A673 (cell line): ENCODE measurements around the gene NOPCHAP1. TPM values are rescaled to one million over a fixed set of nuclear protein-coding genes. Genes with fewer than 3 reads are reported as not detected.
"Not testable (repeated sequence)": the region's sequence is repeated elsewhere in the genome, so short reads cannot be mapped to it uniquely, and the experiment has no call there.

Experiments
- BruUV-seq: library from RNA; stranded (reverse); fragments of 400-500 nt; replicated peaks from 2 replicates; lab custom pipeline; 2021; lab: Mats Ljungman, UMichigan
- CTCF ChIA-PET: fragments of 300-600 bp; sonication (Branson Sonifier 250); formaldehyde crosslinking; loops from one replicate; lab custom pipeline; 2022; ENCODE audit warnings: antibody characterized with exemption; lab: Charles Lee
- POLR2A ChIA-PET: fragments of 300-600 bp; sonication (Branson Sonifier 250); formaldehyde crosslinking; loops from one replicate; lab custom pipeline; 2022; ENCODE audit warnings: antibody characterized with exemption; ENCODE audit not compliant: low non-redundant PET; lab: Charles Lee
- DNase-seq: peaks from one replicate; pipeline ENCODE4 v3.0.0-alpha.2; 2015; ENCODE audit warnings: low spot score
- H3K27ac ChIP-seq: fragments of 200-600 bp; sonication (generic); 2 replicates; pipeline ENCODE4 v1.5.1; 2016; ENCODE audit warnings: mixed run types, low read depth, mild to moderate bottlenecking, mixed read lengths, antibody characterized with exemption, low read length; ENCODE audit not compliant: poor library complexity, severe bottlenecking
- H3K27me3 ChIP-seq: fragments of 200-600 bp; sonication (generic); replicated peaks from 2 replicates; pipeline ENCODE4 v1.6.1; 2017; ENCODE audit warnings: mixed run types, low read depth, mild to moderate bottlenecking, mixed read lengths, antibody characterized with exemption, low read length; ENCODE audit not compliant: insufficient read depth, poor library complexity
- H3K36me3 ChIP-seq: fragments of 200-600 bp; sonication (generic); 2 replicates; pipeline ENCODE4 v1.6.1; 2016; ENCODE audit warnings: mixed run types, mild to moderate bottlenecking, mixed read lengths, antibody characterized with exemption, low read length; ENCODE audit not compliant: insufficient read depth, poor library complexity, severe bottlenecking
- H3K4me1 ChIP-seq: fragments of 200-600 bp; sonication (generic); 2 replicates; pipeline ENCODE4 v1.6.1; 2017; ENCODE audit warnings: mixed run types, mild to moderate bottlenecking, mixed read lengths, antibody characterized with exemption, low read length; ENCODE audit not compliant: insufficient read depth, poor library complexity, severe bottlenecking
- H3K4me3 ChIP-seq: fragments of 200-600 bp; sonication (generic); 2 replicates; pipeline ENCODE4 v1.5.1; 2016; ENCODE audit warnings: low read depth, mixed run types, mild to moderate bottlenecking, mixed read lengths, low read length; ENCODE audit not compliant: poor library complexity, severe bottlenecking
- H3K9me3 ChIP-seq: fragments of 200-600 bp; sonication (generic); 2 replicates; pipeline ENCODE4 v1.6.1; 2016; ENCODE audit warnings: mixed run types, low read depth, mild to moderate bottlenecking, mixed read lengths, antibody characterized with exemption, low read length; ENCODE audit not compliant: poor library complexity, severe bottlenecking
- CTCF ChIP-seq: fragments of 300-800, 200-600 bp; sonication (generic); conservative IDR thresholded peaks from 2 replicates; pipeline ENCODE4 v1.5.1; 2017; ENCODE audit warnings: low read depth, mild to moderate bottlenecking, antibody characterized with exemption, low read length, moderate library complexity, mixed read lengths
- EZH2 ChIP-seq: fragments of 200-600 bp; sonication (generic); IDR thresholded peaks from 2 replicates; pipeline ENCODE4 v1.6.1; 2017; ENCODE audit warnings: borderline replicate concordance, low read depth, mild to moderate bottlenecking, mixed read lengths, antibody characterized with exemption, low read length; ENCODE audit not compliant: poor library complexity, severe bottlenecking
- intact Hi-C: fragments of 100-400 bp; cut with micrococcal nuclease; formaldehyde crosslinking; loops from one replicate; pipeline ENCODE4 v1.10.0; 2022; ENCODE audit not compliant: unreplicated experiment
- total RNA-seq: library from RNA; stranded (reverse); gene quantifications from 2 replicates; pipeline ENCODE4 v1.2.3, GENCODE V29; 2021

NOPCHAP1 gene
- total RNA-seq, 1 experiment from 2014 or later: 32.5 TPM

- H3K4me1 ChIP-seq: no peaks in the 10 kb centered on the region
- intact Hi-C loops: no loop called here
- H3K27me3 ChIP-seq: peaks cover 9% of the 10 kb centered on the region
- DNase-seq: no peak
- H3K4me3 ChIP-seq: no peak overlapping the region
- POLR2A ChIA-PET: no interaction called here
- H3K27ac ChIP-seq: no peak overlapping the region
- CTCF ChIA-PET: interaction anchor here (0.6 kb wide), 1 partner anchor 16 kb away, joined by 3 read pairs; no protein-coding TSS in a partner anchor
- TF ChIP-seq EZH2 (no peak), CTCF (no peak)
- BruUV-seq: no TSS peak
- H3K36me3 ChIP-seq: no peaks in the 10 kb centered on the region
- no peaks in the 10 kb centered on the region for H3K9me3 ChIP-seq
Measured at GRCh38 chr12:104941454-104941853, 44.7 kb upstream of the NOPCHAP1 start.

- ChIA-PET CTCF (interaction anchor here (0.6 kb wide), 1 partner anchor 439 kb away, joined by 4 read pairs; no protein-coding TSS in a partner anchor), POLR2A (no interaction called here)
- Histone ChIP-seq H3K27me3 (peaks cover 9% of the 10 kb centered on the region), H3K27ac (no peak overlapping the region), H3K4me1 (no peaks in the 10 kb centered on the region), H3K36me3 (no peaks in the 10 kb centered on the region), H3K4me3 (no peak overlapping the region), H3K9me3 (no peaks in the 10 kb centered on the region)
- BruUV-seq: no TSS peak
- no peak for DNase-seq
- intact Hi-C loops: no loop called here
- TF ChIP-seq EZH2 (no peak), CTCF (no peak)
Measured at GRCh38 chr12:104942075-104942474, 44.0 kb upstream of the NOPCHAP1 start.

GRCh38 chr12:104943401-104943800 lies 42.7 kb upstream of the NOPCHAP1 start:
- H3K27ac ChIP-seq, H3K27me3 ChIP-seq, DNase-seq, POLR2A ChIA-PET, BruUV-seq, intact Hi-C loops, H3K4me3 ChIP-seq, H3K9me3 ChIP-seq, H3K4me1 ChIP-seq, CTCF ChIA-PET, H3K36me3 ChIP-seq: not testable (repeated sequence)

GRCh38 chr12:104944252-104944651 lies 41.9 kb upstream of the NOPCHAP1 start:
- intact Hi-C loops: no loop called here
- no peaks in the 10 kb centered on the region for H3K9me3 ChIP-seq
- peaks cover 10% of the 10 kb centered on the region for H3K27me3 ChIP-seq
- POLR2A ChIA-PET: no interaction called here
- BruUV-seq: no TSS peak
- CTCF ChIA-PET: no interaction called here
- H3K4me1 ChIP-seq: no peaks in the 10 kb centered on the region
- DNase-seq: no peak
- no peak overlapping the region for H3K27ac ChIP-seq
- no peak for TF ChIP-seq EZH2
- TF ChIP-seq CTCF: no peak
- H3K4me3 ChIP-seq: no peak overlapping the region
- no peaks in the 10 kb centered on the region for H3K36me3 ChIP-seq

GRCh38 chr12:104948716-104949115 lies 37.4 kb upstream of the NOPCHAP1 start:
- H3K9me3 ChIP-seq, H3K4me3 ChIP-seq, BruUV-seq, CTCF ChIA-PET, H3K27ac ChIP-seq, intact Hi-C loops, DNase-seq, H3K36me3 ChIP-seq, H3K4me1 ChIP-seq: not testable (repeated sequence)
- POLR2A ChIA-PET: interaction anchor here (0.5 kb wide), 1 partner anchor 91 kb away, joined by 14 read pairs; no protein-coding TSS in a partner anchor
- H3K27me3 ChIP-seq: peaks cover 37% of the 10 kb centered on the region
